ENCODE results near the gene GPHB5. TPM values are rescaled to one million over a fixed set of nuclear protein-coding genes. Genes with fewer than 3 reads are reported as not detected.
A peak's percentile ranks its signal among the peaks of the same experiment; 100 is the strongest.
"Not testable (repeated sequence)": the region's sequence is repeated elsewhere in the genome, so short reads cannot be mapped to it uniquely, and the experiment has no call there.

The GPHB5 gene
- polyA plus RNA-seq, 3 donors, result not detected

DNA sequence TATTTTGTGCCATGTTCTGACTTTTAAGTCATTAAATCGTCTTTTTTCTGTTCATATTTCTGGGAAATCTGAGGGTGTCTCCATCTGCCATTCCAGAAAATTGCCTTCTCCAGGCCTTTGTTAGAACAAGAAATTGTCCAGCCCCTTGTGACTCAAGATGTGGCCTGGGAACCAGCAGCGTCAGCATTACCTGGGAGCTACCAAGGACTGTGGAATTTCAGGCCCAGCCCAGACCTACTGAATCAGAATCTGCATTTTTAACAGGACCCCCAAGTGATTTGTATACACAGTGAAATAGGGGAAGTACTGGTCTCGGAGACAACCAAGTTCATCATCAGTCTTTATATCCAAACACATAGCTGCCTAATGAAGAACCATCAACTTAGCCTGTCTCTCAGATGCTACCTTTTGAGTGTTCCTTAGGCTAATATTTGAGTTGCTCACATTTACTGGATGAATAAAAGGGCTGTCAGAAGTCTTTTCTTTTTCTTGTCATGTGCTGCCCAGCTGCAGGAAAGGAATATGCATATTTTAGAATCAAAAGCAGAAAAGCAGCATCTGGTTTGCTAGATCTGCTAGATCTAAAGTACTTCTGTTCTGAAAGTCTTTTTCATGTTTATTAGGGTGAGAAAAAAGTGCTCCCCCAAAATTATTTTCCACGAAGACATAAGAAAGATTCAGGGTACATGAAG is 21.2 kb downstream of the GPHB5 start:
- no peak for DNase-seq (ENCODE audit: extremely low read depth in 1 of 11, low read depth in 9 of 11, low spot score in 4 of 11)

DNA sequence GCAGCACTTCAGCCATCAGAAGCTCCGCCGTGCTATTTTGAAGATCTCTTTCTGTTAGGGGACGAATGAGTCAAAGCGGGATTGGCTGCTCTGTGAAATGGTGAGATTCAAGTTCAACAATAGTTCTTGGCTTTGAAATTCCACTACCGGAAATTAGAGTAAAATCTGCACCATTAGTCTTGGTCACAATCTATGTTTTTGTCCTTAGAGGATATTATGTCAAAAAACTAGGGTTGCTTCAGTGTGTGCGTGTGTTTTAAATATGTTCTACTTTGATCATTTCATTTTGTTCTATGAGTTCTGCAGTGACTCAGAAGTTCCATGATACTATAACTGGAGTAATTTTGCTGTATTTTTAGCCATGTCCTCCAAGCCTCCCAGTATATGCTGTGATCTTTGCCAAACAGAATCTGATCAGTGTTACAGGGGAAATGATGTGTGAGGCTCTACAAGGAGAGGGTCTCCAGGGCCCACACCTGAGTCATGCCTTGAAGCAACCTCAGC is 22.6 kb downstream of the GPHB5 start:
- DNase-seq (ENCODE audit: extremely low read depth in 1 of 11, low read depth in 9 of 11, low spot score in 4 of 11), result no peak

DNA sequence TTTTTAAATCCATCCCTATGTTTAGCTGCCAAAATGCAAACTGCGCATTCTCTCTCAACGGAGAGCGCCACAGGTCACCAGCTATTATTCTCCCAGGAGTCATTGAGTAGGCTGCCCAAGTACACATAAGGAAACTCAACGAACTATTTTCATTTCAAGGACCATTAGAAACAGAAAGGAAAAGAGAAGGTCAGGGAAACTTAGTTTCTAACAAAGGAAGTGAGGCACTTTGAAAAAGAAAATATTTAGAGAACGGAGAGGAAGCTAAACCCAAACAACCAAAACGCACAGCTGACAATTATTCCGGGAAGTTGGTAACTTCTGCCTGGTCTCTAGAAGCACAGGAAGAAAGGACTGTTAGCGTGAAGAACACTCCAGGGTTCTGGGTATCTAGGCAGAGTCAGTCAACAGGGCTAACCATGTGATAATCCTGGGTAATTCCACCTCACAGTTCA is 23.5 kb downstream of the GPHB5 start:
- DNase-seq (ENCODE audit: extremely low read depth in 1 of 11, low read depth in 9 of 11, low spot score in 4 of 11), result no peak

DNA sequence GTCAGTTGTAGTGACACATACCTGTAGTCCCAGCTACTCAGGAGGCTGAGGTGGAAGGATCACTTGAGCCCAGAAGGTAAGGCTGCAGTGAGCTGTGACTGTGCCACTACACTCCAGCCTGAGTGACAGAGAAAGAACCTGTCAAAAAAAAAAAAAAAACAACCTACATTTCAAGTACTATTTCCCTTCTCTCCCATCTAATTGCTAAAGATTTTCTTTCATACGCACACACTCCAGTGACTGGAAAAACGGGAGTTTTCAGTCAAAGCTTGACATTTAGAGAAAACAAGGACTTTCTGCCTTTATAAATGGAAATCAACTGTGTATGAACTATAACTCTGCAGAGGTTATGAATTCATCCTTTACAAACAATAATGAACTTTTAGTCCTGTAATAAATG is 25.9 kb downstream of the GPHB5 start:
- DNase-seq (ENCODE audit: extremely low read depth in 1 of 11, low read depth in 9 of 11, low spot score in 4 of 11), result no peak

DNA sequence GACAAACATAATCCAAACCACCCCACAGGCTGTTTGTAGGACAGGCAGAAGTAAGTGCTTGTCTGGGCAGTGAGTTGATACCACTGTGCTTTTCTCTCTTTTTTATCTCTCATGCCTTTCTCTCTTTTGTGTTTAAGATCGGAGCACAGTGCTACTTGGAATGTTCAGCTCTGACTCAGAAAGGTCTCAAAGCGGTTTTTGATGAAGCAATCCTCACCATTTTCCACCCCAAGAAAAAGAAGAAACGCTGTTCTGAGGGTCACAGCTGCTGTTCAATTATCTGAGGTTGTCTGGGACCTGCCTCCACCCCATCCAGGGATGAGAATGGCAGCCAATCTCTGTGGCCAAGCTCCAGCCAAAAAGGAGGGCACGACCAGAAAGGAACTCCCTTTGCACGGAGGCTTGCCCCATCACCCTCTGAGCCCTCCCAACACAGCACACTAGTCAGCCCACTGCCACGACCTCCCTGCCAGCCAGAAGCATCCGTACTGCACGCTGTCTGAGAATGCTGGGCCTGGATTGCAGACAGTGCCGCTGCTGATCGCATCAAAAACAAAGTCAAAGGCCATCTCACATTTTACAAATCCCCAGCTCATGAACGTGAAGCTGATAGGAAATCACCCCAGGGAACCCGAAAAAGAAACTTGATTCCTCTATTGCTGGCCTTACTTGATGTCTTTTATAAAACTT is 27.8 kb downstream of the GPHB5 start:
- no peak for DNase-seq (ENCODE audit: extremely low read depth in 1 of 11, low read depth in 9 of 11, low spot score in 4 of 11)

DNA sequence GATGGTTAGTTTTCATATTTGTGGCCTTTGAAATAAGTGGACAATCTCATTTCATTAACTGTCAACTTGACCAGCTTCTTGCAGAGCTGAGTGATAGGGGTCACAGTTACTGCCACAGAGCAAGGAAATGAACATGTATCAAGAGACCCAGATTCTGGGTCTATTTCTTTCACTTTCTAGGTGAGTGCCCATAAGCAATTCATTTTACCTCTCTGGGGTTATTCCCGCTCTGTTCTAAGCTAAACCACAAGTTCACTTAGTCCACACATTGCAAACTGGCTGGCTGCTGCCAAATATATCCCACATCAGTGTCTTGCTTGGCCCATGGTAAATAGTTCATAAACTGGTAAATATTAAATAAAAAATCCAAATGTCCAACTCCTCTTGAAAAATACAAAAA is 29.9 kb downstream of the GPHB5 start:
- DNase-seq (ENCODE audit: extremely low read depth in 1 of 11, low read depth in 9 of 11, low spot score in 4 of 11), result no peak

DNA sequence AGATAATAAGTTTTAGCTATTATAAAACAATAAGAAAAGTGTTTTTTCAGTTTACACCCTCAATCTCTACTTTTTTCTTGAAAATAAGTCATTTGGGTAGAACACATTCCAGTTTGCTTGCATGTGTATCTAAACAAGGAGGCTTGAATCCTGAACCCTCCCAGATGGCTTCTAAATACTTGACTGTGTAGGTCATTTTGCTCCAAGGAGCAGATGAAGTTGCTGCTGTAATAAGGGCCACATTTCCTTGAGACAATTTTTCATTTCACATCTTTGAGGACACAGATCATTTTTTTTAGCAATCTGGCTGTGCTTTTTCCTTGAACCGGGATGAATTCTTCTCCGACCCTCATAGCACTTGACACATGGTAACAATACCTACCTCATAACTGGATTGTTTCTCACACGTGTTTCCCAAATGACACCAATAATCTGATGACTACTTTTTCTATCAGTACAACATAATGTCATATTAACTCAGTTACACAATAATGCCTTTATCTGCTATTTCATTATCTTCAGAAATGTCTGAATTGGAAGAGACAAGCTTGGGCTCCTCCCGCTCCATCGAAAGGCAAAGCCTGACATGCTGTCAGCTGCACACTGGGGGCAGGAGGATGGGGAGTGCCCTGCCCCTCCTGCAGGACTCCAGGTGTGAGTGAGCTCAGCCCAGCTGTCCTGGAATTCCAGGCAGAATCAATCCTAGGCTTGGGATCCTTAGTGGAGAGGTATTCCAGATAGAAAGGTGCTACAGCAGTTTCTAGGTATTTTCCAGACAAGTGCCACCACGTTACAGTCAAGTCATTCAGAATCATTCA is 30.9 kb downstream of the GPHB5 start:
- no peak for DNase-seq (ENCODE audit: extremely low read depth in 1 of 11, low read depth in 9 of 11, low spot score in 4 of 11)

DNA sequence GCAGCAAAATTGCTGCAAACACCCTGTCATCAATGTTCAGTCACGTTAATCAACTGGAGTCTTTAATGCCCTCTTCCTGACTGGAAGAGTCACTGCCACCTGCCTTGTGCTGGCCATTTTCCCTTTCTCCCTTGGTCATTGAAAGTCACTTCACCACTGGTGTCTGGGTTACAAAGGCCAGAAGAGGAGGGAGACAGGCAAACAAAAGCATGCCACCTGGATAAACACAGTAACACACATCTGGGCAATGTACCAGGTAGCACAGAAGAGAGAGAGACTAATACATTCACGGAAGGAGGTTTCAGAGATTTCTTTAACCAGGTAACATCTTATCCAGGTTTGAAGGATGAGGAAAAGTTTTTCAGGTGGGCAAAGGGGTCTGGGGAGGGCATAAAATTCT is 32.7 kb downstream of the GPHB5 start:
- DNase-seq (ENCODE audit: extremely low read depth in 1 of 11, low read depth in 9 of 11, low spot score in 4 of 11), result no peak

DNA sequence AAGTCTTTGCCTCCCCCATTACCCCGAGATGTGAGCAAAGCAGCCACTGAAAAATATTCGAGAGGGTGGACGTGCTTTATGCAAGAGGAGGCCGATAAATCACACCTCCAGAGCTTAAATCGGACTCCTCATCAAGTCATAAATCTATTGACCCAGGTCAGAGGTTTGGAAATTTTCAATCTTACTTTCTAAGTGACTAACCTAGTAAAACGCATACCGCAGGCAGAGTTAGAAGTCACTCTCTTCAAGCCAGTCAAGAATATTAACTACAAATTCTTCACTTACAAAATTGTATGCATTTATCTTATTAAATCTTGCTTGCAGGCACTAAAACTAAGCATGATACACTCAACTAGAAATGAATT is 34.9 kb downstream of the GPHB5 start:
- no peak for DNase-seq (ENCODE audit: extremely low read depth in 1 of 11, low read depth in 9 of 11, low spot score in 4 of 11)

DNA sequence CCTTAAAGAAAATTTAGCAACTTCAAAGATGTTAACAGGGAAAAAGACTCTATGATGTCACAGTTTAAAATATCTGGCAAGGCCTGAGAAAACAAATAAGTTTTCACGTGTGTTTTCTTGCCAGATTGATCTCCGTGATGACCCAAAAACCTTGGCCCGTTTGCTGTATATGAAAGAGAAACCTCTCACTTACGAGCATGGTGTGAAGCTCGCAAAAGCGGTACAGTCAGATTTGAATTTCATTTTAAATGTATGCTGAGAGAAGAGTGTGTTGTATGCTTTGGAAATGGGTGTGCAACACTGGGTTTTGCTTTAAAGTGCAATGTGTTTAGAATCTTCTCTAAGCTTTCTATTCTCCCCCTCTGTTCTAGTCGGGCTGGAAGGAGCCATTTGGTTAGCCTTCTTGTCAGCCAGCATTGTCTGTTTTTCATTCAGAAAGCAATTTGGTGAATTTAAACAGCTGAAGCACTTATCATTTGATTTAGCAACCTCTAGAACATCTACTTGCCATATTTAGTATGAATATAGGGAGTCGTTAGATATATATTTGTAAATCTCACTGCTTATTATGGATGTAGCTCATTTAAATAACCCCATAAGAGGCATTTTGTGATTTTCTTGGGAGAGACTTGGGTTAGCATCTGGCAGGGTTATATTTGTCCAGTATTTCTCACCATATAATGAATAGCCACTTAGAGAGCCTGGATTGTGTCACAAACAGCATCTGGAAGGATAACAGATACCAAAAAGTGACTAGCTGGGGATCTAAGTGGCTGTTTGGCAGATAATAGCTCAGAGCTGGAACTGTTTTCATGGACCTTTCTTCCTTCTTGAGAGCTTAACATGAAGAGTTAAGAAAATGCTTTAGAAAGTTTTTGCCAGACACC is 35.5 kb downstream of the GPHB5 start:
- no peak for DNase-seq (ENCODE audit: extremely low read depth in 1 of 11, low read depth in 9 of 11, low spot score in 4 of 11)

DNA sequence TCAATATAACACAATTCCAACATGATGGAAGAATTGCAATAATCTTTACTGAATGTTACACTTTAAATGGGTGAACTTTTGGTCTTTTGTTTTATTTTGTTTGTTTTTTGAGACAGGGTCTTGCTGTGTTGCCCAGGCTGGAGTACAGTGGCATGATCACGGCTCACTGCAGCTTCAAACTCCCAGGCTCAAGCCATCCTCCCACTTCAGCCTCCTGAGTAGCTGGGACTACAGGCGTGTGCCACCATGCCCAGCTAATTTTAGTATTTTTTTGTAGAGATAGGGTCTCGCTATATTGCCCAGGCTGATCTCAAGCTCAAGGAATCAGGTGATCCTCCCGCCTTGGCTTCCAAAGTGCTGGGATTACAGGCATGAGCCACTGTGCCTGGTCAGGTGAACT is 38.8 kb downstream of the GPHB5 start:
- DNase-seq (ENCODE audit: extremely low read depth in 1 of 11, low read depth in 9 of 11, low spot score in 4 of 11), result not testable (repeated sequence)

DNA sequence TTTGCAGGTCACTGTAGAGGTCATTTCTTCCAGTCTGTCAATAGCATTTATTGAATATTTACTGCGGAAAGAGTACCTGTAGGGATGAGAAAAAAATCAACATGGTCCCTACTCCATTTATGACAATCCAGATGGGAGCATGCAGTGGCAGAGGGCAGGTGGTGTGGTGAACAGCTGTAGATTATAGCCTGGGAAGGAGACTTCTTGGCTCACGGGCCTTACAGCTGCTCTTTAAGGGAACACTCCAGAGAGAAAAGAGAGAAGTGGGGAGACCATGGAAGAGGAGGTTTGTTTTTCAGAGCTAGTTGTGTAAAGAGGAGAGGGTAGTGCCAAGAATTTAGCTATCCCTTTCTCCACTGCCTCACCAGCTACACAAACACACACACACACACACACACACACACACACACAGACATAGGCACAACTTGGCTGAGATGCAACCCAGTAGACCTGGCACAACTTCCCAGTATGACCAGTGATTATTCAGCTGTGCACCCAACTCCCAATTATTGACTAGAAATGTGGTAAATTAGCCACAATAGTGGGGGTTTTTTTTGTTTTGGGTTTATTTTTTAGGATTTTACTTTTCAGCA is 41.0 kb downstream of the GPHB5 start:
- no peak for DNase-seq (ENCODE audit: extremely low read depth in 1 of 11, low read depth in 9 of 11, low spot score in 4 of 11)

DNA sequence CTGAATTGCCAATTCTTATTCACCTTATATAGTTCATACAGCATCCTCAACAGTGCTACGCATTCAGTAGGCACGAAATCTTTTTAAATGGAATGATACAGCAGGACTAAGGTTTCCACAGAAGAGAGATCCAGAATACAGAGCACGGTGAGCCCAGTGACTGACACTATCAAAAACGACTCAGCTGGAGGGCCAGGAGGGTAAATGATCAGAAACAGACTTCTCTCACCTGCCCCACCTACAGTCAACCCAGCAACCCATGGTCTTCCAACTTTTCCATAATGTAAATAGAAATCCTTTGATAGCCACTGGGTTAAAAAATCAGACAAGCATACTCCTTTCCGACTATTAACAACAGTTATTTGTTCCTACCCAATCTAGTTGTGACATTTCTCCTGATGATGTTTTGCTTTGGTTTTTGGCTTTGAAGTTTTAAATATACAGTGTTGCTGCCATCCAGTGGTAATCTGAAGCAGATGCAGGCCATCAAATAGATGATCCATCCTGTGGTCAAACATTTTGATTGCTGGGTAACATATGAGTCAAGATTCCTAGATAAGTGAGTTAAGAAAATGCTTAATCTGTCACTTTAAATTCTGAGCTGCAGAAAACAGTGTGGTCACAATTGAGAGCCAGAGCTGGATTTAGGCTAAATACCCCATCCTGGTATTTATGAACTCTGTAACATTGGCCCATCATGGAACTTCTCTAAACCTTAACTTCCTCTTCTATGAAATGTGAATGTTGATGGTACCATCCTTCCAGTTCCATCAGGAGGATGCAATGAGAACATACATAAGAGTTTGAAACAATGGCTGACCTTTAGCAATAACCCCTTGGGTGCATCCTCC is 42.0 kb downstream of the GPHB5 start:
- DNase-seq (ENCODE audit: extremely low read depth in 1 of 11, low read depth in 9 of 11, low spot score in 4 of 11), result peak in 10 of 11 donors; percentile 11 to 29 (median 20)

DNA sequence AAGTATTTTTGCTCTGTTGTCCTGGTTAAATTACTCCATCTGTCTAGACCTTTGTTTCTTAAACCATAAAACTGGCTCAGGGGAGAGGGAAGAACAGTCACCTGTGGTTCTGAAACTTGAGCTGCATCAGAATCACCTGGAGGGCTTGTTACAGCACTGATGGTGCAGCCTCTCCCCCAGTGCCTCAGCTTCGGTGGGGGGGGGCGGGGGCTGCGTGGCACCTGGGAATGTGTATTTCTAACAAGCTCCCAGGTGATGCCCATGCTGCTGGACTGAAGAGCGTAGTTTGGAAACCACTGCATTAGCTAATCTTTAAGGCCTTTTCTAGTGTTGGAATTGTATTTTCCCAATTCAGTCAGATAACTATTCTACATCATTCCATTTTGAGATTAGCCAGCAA is 42.7 kb downstream of the GPHB5 start:
- DNase-seq (ENCODE audit: extremely low read depth in 1 of 11, low read depth in 9 of 11, low spot score in 4 of 11), result no peak

DNA sequence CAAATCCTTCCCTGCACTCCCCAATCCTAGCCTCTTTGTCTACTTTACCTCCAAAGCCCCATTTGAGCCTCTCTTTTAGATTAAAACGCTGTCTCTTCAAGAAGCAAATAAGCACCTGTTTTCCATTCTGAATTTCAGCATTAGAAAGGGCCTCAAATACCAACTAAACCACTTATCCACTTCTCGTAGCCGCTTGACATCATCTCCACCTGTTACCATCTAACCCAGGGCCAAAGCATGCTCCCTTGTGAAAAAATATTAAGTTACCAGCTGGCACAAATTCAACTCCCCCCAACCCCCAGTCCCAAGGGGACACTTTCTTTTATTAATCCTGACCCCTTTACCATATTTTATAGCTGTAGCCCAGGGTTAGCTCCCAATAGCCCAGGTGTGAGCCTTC is 43.1 kb downstream of the GPHB5 start:
- DNase-seq (ENCODE audit: extremely low read depth in 1 of 11, low read depth in 9 of 11, low spot score in 4 of 11), result no peak

DNA sequence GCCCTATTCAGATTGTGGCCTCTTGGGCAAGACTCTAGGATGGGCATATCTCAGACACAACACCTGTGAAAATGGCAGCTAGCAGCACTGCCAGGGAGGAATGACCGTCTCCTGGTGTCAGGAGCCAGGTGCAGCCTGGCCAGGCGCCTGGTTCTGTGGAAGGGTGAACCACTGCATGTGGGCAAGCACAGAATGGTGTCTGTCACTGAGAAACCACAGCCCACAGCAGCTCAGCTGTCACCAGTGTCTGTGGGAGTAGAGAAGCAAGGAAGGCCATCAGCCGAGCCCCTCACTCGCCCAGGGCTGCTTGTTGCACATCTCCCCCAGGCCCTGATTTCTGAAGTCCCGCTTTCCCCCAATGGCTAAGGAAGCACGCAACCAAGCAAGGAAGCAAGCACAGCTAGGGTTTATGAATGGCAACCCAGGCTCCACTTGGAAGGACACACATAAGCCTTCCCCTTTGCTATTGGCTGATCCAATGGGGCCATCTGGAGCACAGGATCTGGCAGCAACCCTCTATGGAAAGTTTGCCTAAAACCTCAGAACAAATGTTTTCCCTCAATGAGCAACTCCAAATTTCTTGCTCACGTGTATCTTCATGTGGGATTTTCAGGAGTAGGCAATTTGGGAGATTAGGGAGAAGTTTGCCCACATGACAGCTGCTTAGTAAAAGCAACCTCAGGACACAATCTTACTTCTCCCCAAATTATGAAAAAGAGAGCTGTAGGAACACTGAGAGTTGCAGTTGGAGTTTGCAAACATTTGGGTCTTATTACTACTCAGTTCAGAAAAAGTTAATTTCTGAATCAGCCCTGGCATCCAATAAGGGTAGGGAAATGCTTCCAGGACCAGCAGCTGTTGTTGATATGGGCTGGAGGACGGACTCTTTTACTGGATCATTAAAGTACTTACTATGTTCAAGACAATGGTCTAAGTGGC is 44.7 kb downstream of the GPHB5 start:
- DNase-seq (ENCODE audit: extremely low read depth in 1 of 11, low read depth in 9 of 11, low spot score in 4 of 11), result no peak

DNA sequence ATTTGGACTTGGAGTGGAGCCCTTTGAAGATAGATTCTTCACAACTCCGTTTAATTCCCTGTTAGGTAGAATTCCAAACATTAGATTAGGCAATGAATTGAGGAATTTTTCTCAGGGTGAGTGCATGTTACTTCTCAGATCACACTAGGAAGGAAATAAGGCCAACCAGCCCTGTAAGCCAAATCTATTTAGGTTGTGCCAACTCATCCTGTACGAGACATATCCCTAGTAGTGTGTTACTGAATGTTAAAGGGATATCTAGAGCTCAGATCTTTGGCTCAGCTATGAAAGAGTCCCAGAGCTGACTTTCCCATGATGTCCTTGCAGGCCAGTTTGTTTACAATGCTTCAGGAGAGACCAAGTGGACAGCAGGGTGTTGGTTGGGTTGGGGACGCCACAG is 45.6 kb downstream of the GPHB5 start:
- no peak for DNase-seq (ENCODE audit: extremely low read depth in 1 of 11, low read depth in 9 of 11, low spot score in 4 of 11)

Measured in renal cortex interstitium (tissue), 11 donors.